Measurements from ENCODE around the gene MAP3K14. TPM values are rescaled to one million over a fixed set of nuclear protein-coding genes. Genes with fewer than 3 reads are reported as not detected.

MAP3K14 gene
- total RNA-seq, 1 experiment from 2014 or later: 10.0 TPM

DNA sequence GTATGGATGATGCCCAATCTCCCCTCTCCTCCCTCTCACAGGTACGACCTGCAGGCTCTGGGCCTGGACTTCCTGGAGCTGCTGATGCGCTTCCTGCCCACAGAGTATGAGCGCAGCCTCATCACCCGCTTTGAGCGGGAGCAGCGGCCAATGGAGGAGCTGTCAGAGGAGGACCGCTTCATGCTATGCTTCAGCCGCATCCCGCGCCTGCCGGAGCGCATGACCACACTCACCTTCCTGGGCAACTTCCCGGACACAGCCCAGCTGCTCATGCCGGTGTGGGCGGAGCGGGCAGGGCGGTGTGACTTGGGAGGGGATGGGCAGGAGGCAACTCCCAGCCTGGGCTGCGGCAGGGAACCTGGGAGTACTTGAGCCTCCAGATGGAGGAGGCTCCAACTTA, 73.1 kb downstream of the MAP3K14 start:
- no peak overlapping the region for H3K27ac Mint-ChIP-seq (ENCODE audit: unreplicated experiment)

DNA sequence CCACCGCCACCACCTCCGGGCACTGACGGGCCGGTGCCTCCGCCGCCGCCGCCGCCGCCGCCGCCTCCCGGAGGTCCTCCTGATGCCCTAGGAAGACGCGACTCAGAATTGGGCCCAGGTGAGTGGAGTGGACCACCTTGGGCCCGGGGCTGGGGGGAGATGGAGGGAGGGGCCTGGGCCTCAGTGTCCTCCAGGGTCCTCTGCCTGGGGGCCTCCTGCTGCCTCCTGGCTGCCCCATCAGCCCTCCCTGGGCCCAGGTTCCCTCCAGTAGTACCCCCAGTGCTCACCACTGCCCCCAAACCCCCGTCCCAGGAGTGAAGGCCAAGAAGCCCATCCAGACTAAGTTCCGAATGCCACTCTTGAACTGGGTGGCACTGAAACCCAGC, 74.8 kb downstream of the MAP3K14 start:
- no TSS peak for BruUV-seq (replicated peaks)
- H3K36me3 ChIP-seq (ENCODE audit: control insufficient read depth, insufficient read depth, low read length): no peaks in the 10 kb centered on the region
- H3K4me1 Mint-ChIP-seq (ENCODE audit: low read depth, unreplicated experiment): peaks cover 9% of the 10 kb centered on the region
- no peak for DNase-seq
- H3K9me3 Mint-ChIP-seq (ENCODE audit: unreplicated experiment): no peaks in the 10 kb centered on the region
- TF ChIP-seq, protein P1, sequence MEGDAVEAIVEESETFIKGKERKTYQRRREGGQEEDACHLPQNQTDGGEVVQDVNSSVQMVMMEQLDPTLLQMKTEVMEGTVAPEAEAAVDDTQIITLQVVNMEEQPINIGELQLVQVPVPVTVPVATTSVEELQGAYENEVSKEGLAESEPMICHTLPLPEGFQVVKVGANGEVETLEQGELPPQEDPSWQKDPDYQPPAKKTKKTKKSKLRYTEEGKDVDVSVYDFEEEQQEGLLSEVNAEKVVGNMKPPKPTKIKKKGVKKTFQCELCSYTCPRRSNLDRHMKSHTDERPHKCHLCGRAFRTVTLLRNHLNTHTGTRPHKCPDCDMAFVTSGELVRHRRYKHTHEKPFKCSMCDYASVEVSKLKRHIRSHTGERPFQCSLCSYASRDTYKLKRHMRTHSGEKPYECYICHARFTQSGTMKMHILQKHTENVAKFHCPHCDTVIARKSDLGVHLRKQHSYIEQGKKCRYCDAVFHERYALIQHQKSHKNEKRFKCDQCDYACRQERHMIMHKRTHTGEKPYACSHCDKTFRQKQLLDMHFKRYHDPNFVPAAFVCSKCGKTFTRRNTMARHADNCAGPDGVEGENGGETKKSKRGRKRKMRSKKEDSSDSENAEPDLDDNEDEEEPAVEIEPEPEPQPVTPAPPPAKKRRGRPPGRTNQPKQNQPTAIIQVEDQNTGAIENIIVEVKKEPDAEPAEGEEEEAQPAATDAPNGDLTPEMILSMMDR (IDR thresholded peaks at IDR 0.05; ENCODE audit: insufficient read depth in 1 of 2, low read depth in 1 of 2, low read length in 1 of 2, severe bottlenecking in 1 of 2, unreplicated experiment in 1 of 2): no peak
- H3K27me3 Mint-ChIP-seq (ENCODE audit: insufficient read depth, unreplicated experiment): peaks cover 3% of the 10 kb centered on the region
- peaks cover 14% of the 10 kb centered on the region for H3K36me3 Mint-ChIP-seq (ENCODE audit: insufficient read depth, unreplicated experiment)
- peak overlapping the region; percentile 28 for H3K4me3 Mint-ChIP-seq (ENCODE audit: unreplicated experiment)
- H3K4me1 ChIP-seq: peaks cover 10% of the 10 kb centered on the region
- H3K27ac Mint-ChIP-seq (ENCODE audit: unreplicated experiment): no peak overlapping the region
- intact Hi-C loops (cut with micrococcal nuclease; ENCODE audit: unreplicated experiment): no loop called here
- POLR2A ChIA-PET: interaction anchor here (1.4 kb wide), 1 partner anchor 81 kb away, joined by 7 read pairs; the partner anchor contains the start of gene HEXIM2
- no peak overlapping the region for H3K4me3 ChIP-seq (ENCODE audit: low read depth, low read length)
- no peaks in the 10 kb centered on the region for H3K27me3 ChIP-seq (replicated peaks; ENCODE audit: control insufficient read depth, insufficient read depth, low read length)
- CTCF ChIA-PET: interaction anchor here (0.6 to 2.5 kb wide), 4 partner anchors 36 to 143 kb away, joined by 3 to 12 read pairs (median 4); partner anchors contain the start of gene ACBD4
- H3K9me3 ChIP-seq: no peaks in the 10 kb centered on the region

More for the DNA sequence above, 73.1 kb downstream of the MAP3K14 start:
- Histone ChIP-seq H3K4me3 (ENCODE audit: low read depth, low read length) (no peak overlapping the region), H3K9me3 (no peaks in the 10 kb centered on the region), H3K4me1 (peaks cover 12% of the 10 kb centered on the region), H3K27me3 (replicated peaks; ENCODE audit: control insufficient read depth, insufficient read depth, low read length) (no peaks in the 10 kb centered on the region), H3K36me3 (ENCODE audit: control insufficient read depth, insufficient read depth, low read length) (no peaks in the 10 kb centered on the region)
- DNase-seq: no peak
- Mint-ChIP-seq H3K4me1 (ENCODE audit: low read depth, unreplicated experiment) (peaks cover 10% of the 10 kb centered on the region), H3K4me3 (ENCODE audit: unreplicated experiment) (no peak overlapping the region), H3K27me3 (ENCODE audit: insufficient read depth, unreplicated experiment) (peaks cover 3% of the 10 kb centered on the region), H3K9me3 (ENCODE audit: unreplicated experiment) (no peaks in the 10 kb centered on the region), H3K36me3 (ENCODE audit: insufficient read depth, unreplicated experiment) (peaks cover 21% of the 10 kb centered on the region)
- CTCF ChIA-PET: interaction anchor here (1.3 kb wide), 1 partner anchor 25 kb away, joined by 3 read pairs; no protein-coding TSS in a partner anchor
- BruUV-seq (replicated peaks): no TSS peak
- POLR2A ChIA-PET: interaction anchor here (0.5 kb wide), 1 partner anchor 95 kb away, joined by 4 read pairs; the partner anchor contains the start of gene HEXIM1
- intact Hi-C loops (cut with micrococcal nuclease; ENCODE audit: unreplicated experiment): no loop called here
- TF ChIP-seq, protein P1 (IDR thresholded peaks at IDR 0.05; ENCODE audit: insufficient read depth in 1 of 2, low read depth in 1 of 2, low read length in 1 of 2, severe bottlenecking in 1 of 2, unreplicated experiment in 1 of 2): no peak

DNA sequence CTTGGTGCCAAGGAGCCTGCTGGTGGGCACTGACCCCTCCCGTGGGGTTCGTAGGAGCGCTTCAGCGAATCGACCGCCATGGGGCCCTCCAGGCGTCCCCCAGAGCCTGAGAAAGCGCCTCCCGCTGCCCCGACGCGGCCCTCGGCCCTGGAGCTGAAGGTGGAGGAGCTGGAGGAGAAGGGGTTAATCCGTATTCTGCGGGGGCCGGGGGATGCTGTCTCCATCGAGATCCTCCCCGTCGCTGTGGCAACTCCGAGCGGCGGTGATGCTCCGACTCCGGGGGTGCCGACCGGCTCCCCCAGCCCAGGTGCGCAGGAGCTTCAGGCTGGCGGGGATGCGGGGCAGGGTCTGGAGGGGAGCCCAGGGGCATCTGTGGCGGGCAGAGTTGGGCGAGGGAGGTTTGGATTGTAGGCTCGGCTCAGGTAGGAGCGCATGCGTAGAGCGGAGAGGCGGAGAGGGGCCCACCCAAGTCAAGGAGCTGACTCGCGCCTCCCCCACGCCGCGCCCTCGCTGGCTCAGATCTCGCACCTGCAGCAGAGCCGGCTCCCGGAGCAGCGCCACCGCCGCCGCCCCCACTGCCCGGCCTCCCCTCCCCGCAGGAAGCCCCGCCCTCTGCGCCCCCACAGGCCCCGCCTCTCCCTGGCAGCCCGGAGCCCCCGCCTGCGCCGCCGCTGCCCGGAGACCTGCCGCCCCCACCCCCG, 75.3 kb downstream of the MAP3K14 start:
- CTCF ChIA-PET: interaction anchor here (0.6 to 2.5 kb wide), 5 partner anchors 22 to 144 kb away, joined by 3 to 12 read pairs (median 5); partner anchors contain the start of gene ACBD4

More for the DNA sequence above, 75.3 kb downstream of the MAP3K14 start:
- H3K4me1 ChIP-seq: peaks cover 7% of the 10 kb centered on the region
- no peaks in the 10 kb centered on the region for H3K27me3 ChIP-seq (replicated peaks; ENCODE audit: control insufficient read depth, insufficient read depth, low read length)
- H3K4me3 Mint-ChIP-seq (ENCODE audit: unreplicated experiment): peak overlapping the region; percentile 63
- no TSS peak for BruUV-seq (replicated peaks)
- peaks cover 3% of the 10 kb centered on the region for H3K27me3 Mint-ChIP-seq (ENCODE audit: insufficient read depth, unreplicated experiment)
- no peak overlapping the region for H3K27ac Mint-ChIP-seq (ENCODE audit: unreplicated experiment)
- POLR2A ChIA-PET: interaction anchor here (1.4 kb wide), 1 partner anchor 80 kb away, joined by 7 read pairs; the partner anchor contains the start of gene HEXIM2
- H3K9me3 Mint-ChIP-seq (ENCODE audit: unreplicated experiment): no peaks in the 10 kb centered on the region
- TF ChIP-seq, protein P1 (IDR thresholded peaks at IDR 0.05; ENCODE audit: insufficient read depth in 1 of 2, low read depth in 1 of 2, low read length in 1 of 2, severe bottlenecking in 1 of 2, unreplicated experiment in 1 of 2): no peak
- no peaks in the 10 kb centered on the region for H3K9me3 ChIP-seq
- intact Hi-C loops (cut with micrococcal nuclease; ENCODE audit: unreplicated experiment): no loop called here
- no peaks in the 10 kb centered on the region for H3K36me3 ChIP-seq (ENCODE audit: control insufficient read depth, insufficient read depth, low read length)
- H3K36me3 Mint-ChIP-seq (ENCODE audit: insufficient read depth, unreplicated experiment): peaks cover 14% of the 10 kb centered on the region
- H3K4me1 Mint-ChIP-seq (ENCODE audit: low read depth, unreplicated experiment): peaks cover 3% of the 10 kb centered on the region
- DNase-seq: peak in 1 of 2 experiments; percentile 56
- H3K4me3 ChIP-seq (ENCODE audit: low read depth, low read length): peak overlapping the region; percentile 25

Measured in Caco-2 (cell line).